NCI-H2227 (cell line): Measurements from ENCODE around the gene PFDN1.

Source experiments
- DNase-seq: peaks from one replicate; lab custom pipeline; 2025; ENCODE audit not compliant: unreplicated experiment; lab: John Stamatoyannopoulos, UW

Gene PFDN1

GRCh38 chr5:140329739-140330481 lies 27.0 kb upstream of the PFDN1 start:
- no peak for DNase-seq

DNA sequence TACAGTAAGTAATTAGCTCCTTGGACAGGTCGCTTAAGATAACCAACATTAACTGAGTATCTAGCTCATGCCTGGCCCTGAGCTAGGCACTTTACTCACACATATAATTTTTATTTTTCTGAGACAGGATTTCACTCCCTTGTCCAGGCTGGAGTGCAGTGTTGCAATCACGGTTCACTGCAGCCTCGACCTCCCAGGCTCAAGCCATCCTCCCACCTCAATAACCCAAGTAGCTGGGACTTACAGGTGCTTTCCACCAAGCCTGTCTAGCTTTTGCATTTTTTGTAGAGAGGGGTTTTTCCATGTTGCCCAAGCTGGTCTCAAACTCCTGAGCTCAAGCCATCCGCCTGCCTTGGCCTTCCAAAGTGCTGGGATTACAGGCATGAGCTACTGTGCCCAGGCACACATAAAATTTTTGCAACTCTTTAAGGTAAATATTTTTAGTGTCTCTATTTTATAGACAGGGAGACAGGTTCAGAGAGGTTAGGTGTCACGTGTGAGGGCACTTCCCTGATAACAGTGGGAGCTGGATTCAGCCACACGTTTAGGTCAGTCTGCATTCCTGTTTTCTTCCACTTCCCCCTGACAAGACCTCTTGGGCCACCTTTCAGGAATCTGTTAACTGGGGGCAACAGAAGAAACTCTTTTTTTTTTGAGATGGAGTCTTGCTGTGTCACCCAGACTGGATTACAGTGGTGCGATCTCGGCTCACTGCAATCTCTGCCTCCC lies 25.3 kb upstream of the PFDN1 start:
- DNase-seq: no peak

DNA sequence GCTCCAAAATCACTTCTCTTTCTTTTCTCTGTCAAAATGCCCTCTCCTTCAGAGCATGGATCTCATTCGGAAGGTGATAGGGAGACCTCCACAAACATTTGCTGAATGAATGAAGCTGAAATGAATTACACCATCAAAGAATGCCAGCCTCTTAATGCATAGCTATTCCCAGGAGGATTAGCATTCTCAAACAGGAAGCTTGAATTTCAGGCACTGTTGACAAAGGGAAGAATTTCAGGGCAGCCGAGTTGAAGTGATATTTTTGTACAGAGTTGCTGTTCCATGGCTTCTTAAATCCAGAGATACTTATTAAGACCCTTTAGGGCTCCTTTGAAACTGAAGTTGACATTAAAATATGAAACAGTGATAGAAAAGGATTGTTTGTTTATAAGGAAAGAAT lies 24.7 kb upstream of the PFDN1 start:
- no peak for DNase-seq

DNA sequence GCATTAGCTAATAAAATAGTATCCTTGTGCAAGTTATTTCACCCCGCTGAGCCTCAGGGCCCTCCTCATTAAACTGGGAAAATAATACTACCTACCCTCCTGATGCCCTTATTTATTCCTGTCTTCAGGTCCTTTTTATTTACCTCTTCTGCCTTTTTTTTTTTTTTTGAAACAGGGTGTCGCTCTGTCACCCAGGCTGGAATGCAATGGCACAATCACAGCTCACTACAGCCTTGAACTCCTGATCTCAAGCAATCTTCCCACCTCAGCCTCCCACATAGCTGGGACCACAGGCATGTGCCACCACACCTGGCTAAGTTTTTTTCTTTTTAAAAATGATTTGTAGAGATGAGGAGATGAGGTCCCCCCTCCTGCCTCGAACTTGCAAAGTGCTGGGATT lies 22.6 kb upstream of the PFDN1 start:
- DNase-seq: no peak

GRCh38 chr5:140324617-140325241 lies 21.8 kb upstream of the PFDN1 start:
- no peak for DNase-seq

DNA sequence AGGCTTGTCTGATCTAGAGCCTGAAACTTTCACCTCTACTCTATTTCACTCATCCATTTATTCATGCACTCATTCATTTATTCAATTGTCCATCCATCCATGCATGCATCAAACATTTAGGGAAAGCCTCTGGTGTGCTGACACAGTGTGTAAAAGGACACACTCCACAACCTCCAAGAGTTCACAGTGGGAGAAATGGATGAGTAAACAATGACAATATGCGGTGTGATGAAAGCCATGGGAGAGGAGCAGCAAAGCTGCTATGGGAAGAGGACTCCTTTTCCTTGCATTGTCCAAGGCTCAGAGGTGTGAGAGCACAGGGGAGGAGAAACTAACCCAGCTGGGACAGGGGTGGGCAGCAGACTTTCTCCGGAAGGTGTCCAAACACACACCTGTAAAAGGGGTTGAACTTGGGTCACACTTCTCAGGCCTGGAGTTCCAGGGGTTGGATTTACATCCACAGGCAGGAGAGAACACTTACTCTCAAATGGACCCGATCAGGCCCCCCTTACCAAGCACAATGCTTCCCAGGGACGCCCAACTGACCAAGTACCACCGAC lies 21.2 kb upstream of the PFDN1 start:
- no peak for DNase-seq

- DNase-seq: no peak
Measured at GRCh38 chr5:140322751-140323731, 20.1 kb upstream of the PFDN1 start.

GRCh38 chr5:140321796-140322195 lies 18.9 kb upstream of the PFDN1 start:
- DNase-seq: no peak

DNA sequence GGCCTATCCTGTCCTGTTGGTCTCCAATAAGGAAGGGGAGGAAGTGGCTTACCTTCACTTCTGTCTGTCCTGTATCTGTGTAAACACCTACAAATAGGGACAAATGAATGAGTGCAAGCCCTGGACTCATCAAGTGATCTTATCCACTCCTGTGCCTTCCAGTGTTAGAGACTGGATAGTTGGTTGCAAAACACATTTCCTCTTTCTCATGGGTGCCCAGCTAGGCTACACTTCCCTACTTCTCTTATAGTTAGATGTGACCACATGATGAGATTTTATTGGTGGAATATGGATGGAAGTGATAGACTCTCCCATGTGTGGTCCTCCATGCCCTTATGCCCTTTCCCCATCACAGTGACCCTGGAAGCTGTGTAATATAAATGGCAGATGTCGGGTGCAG lies 16.9 kb upstream of the PFDN1 start:
- no peak for DNase-seq

DNA sequence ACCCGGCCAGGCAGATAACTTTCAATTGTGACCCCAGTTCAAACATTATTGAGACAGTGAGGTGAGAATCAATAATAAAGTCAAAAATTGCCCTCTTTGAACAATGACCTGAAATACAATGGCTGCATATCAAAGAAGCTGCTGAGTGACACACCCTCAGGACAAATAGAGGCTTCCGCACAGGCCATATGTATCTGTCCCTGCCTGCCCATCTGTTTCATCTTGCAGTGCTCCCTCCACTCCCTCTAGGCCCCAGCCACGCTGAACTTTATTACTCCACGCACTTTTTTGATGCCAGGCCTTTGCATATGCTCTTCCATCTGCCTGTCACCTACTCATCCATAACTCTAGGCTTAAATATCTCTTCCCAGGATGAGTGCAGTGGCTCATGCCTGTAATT lies 15.9 kb upstream of the PFDN1 start:
- DNase-seq: no peak

- no peak for DNase-seq
Measured at GRCh38 chr5:140317859-140318258, 15.0 kb upstream of the PFDN1 start.

GRCh38 chr5:140312791-140313189 lies 9.9 kb upstream of the PFDN1 start:
- no peak for DNase-seq

GRCh38 chr5:140312067-140312790 lies 9.3 kb upstream of the PFDN1 start:
- no peak for DNase-seq

DNA sequence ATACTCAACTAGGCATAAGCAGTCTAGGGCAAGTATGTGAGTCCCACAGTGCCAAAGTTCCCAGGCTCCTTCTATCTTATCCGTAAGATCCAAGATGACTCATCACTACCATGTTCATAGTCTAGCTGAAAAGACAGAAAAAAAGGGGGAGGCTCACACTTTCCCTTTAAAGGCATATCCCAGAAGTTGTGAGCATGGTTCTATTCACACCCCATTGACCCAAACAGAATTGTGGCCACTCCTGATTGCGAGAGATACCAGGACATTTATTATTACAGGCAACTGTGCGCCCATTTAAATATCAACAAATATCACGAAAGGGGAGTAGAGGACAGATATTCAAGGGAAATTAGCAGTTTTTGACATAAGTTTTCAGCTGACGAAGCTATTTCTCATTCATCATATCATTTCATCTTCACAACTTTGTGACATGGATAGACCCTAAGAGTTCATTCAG lies 8.1 kb upstream of the PFDN1 start:
- no peak for DNase-seq

- DNase-seq: no peak
Measured at GRCh38 chr5:140310434-140310833, 7.5 kb upstream of the PFDN1 start.

- no peak for DNase-seq
Measured at GRCh38 chr5:140309706-140310249, 6.9 kb upstream of the PFDN1 start.

GRCh38 chr5:140305471-140305870 lies 2.6 kb upstream of the PFDN1 start:
- DNase-seq: no peak

- no peak for DNase-seq
Measured at GRCh38 chr5:140303966-140304365, 1.1 kb upstream of the PFDN1 start.

- DNase-seq: no peak
Measured at GRCh38 chr5:140301136-140301535, 1.8 kb downstream of the PFDN1 start.

DNA sequence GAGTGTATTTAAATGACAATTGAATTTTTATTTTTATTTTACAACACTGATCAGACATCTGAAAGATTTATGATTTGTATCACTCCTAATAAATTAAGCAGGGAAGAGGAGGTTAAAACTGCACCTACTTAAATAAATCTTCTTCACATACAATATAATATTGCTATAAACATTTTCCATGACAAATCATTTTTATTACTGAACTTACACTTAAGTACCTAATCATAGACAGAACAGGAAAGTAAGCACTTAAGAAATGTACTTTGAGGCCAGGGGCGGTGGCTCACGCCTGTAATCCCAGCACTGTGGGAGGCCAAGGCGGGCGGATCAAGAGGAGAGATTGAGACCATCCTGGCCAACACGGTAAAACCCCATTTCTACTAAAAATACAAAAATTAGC lies 3.8 kb downstream of the PFDN1 start:
- DNase-seq: no peak
